GM11168 (cell line): ENCODE data around the gene CLEC11A.

ENCODE experiments used
- in situ Hi-C: fragments of 300-500 bp; cut with MboI; formaldehyde crosslinking; loops from one replicate; pipeline ENCODE4 v1.12.0; 2022; ENCODE audit warnings: low sequenced_read_pairs; ENCODE audit not compliant: unreplicated experiment

CLEC11A gene

GRCh38 chr19:50723069-50723468 is at the start of gene CLEC11A:
Gene CLEC11A (plus strand): TSS chr19:50723364. CDS start chr19:50723526, 162 bp downstream.
- in situ Hi-C loops = no loop called here

GRCh38 chr19:50676625-50677197 is 46.5 kb upstream of the CLEC11A start:
- in situ Hi-C loops = no loop called here

- in situ Hi-C loops = no loop called here
Observed at GRCh38 chr19:50677636-50678035, 45.5 kb upstream of the CLEC11A start.

GRCh38 chr19:50678323-50678722 is 44.8 kb upstream of the CLEC11A start:
- in situ Hi-C loops = no loop called here

- in situ Hi-C loops = no loop called here
Observed at GRCh38 chr19:50679177-50680125, 43.7 kb upstream of the CLEC11A start.

GRCh38 chr19:50686310-50687032 is 36.7 kb upstream of the CLEC11A start:
- in situ Hi-C loops = no loop called here

GRCh38 chr19:50688766-50689165 is 34.4 kb upstream of the CLEC11A start:
- in situ Hi-C loops = no loop called here

GRCh38 chr19:50690439-50690838 is 32.7 kb upstream of the CLEC11A start:
- in situ Hi-C loops = no loop called here

GRCh38 chr19:50693064-50693975 is 29.8 kb upstream of the CLEC11A start:
- in situ Hi-C loops = no loop called here

GRCh38 chr19:50694815-50695145 is 28.4 kb upstream of the CLEC11A start:
- in situ Hi-C loops = no loop called here

GRCh38 chr19:50695251-50696093 is 27.7 kb upstream of the CLEC11A start:
- in situ Hi-C loops = no loop called here

- in situ Hi-C loops = no loop called here
Observed at GRCh38 chr19:50696094-50696483, 27.1 kb upstream of the CLEC11A start.

- in situ Hi-C loops = no loop called here
Observed at GRCh38 chr19:50697414-50698124, 25.6 kb upstream of the CLEC11A start.

GRCh38 chr19:50701367-50701985 is 21.7 kb upstream of the CLEC11A start:
- in situ Hi-C loops = no loop called here

- in situ Hi-C loops = no loop called here
Observed at GRCh38 chr19:50702158-50702870, 20.9 kb upstream of the CLEC11A start.

GRCh38 chr19:50702871-50703829 is 20.0 kb upstream of the CLEC11A start:
- in situ Hi-C loops = no loop called here
